Astrocyte (in vitro differentiated cells and primary cell): ENCODE data around the gene FRY.

Experiments used
- EZH2 ChIP-seq: IDR thresholded peaks from 2 replicates; pipeline ENCODE4 v1.6.1; 2012; ENCODE audit warnings: mild to moderate bottlenecking, low read length, inconsistent platforms; ENCODE audit not compliant: insufficient read depth
- TF ChIP-seq, protein P1 (sequence below): IDR thresholded peaks from 2 replicates; pipeline ENCODE4 v1.5.1; 2011; ENCODE audit warnings: low read depth, mild to moderate bottlenecking, inconsistent platforms, low read length, moderate library complexity; ENCODE audit not compliant: insufficient read depth

- TF ChIP-seq, protein P1, sequence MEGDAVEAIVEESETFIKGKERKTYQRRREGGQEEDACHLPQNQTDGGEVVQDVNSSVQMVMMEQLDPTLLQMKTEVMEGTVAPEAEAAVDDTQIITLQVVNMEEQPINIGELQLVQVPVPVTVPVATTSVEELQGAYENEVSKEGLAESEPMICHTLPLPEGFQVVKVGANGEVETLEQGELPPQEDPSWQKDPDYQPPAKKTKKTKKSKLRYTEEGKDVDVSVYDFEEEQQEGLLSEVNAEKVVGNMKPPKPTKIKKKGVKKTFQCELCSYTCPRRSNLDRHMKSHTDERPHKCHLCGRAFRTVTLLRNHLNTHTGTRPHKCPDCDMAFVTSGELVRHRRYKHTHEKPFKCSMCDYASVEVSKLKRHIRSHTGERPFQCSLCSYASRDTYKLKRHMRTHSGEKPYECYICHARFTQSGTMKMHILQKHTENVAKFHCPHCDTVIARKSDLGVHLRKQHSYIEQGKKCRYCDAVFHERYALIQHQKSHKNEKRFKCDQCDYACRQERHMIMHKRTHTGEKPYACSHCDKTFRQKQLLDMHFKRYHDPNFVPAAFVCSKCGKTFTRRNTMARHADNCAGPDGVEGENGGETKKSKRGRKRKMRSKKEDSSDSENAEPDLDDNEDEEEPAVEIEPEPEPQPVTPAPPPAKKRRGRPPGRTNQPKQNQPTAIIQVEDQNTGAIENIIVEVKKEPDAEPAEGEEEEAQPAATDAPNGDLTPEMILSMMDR: no peak
- no peak for TF ChIP-seq EZH2
These were observed 268.3 kb downstream of the FRY start for GRCh38 chr13:32299893-32300292.
